H9 (cell line): ENCODE results near the gene CAMK1G. TPM values are rescaled to one million over a fixed set of nuclear protein-coding genes. Genes with fewer than 3 reads are reported as not detected.

Experiments used
- DNase-seq: peaks from one replicate; pipeline ENCODE4 v3.0.0-alpha.2; 2017
- H2AFZ ChIP-seq: one replicate; pipeline ENCODE4 v1.6.1; 2013; ENCODE audit warnings: mild to moderate bottlenecking, low read length, control low read depth, moderate library complexity
- H2AK5ac ChIP-seq: 2 replicates; pipeline ENCODE4 v1.6.1; 2013; ENCODE audit warnings: low read length, control low read depth, mixed read lengths; ENCODE audit not compliant: insufficient read length
- H2BK120ac ChIP-seq: one replicate; pipeline ENCODE4 v1.6.1; 2013; ENCODE audit warnings: low read depth, mild to moderate bottlenecking, low read length, control low read depth, inconsistent platforms; ENCODE audit not compliant: poor library complexity, severe bottlenecking
- H2BK12ac ChIP-seq: 2 replicates; pipeline ENCODE4 v1.6.1; 2013; ENCODE audit warnings: low read length, control low read depth, mixed read lengths, low read depth; ENCODE audit not compliant: insufficient read length
- H2BK15ac ChIP-seq: 2 replicates; pipeline ENCODE4 v1.6.1; 2013; ENCODE audit warnings: low read depth, low read length, control low read depth
- H2BK20ac ChIP-seq: one replicate; pipeline ENCODE4 v1.6.1; 2013; ENCODE audit warnings: low read depth, mild to moderate bottlenecking, low read length, control low read depth, inconsistent platforms; ENCODE audit not compliant: poor library complexity, severe bottlenecking
- H2BK5ac ChIP-seq: 2 replicates; pipeline ENCODE4 v1.6.1; 2013; ENCODE audit warnings: low read length, control low read depth, mixed read lengths; ENCODE audit not compliant: insufficient read length
- H3K14ac ChIP-seq: 2 replicates; pipeline ENCODE4 v1.6.1; 2013; ENCODE audit warnings: low read length, control low read depth; ENCODE audit not compliant: insufficient read depth
- H3K18ac ChIP-seq: 2 replicates; pipeline ENCODE4 v1.6.1; 2013; ENCODE audit warnings: low read depth, mild to moderate bottlenecking, mixed read lengths, low read length, control low read depth; ENCODE audit not compliant: insufficient read length
- H3K23ac ChIP-seq: 2 replicates; pipeline ENCODE4 v1.6.1; 2013; ENCODE audit warnings: low read length, control low read depth, mixed read lengths, low read depth; ENCODE audit not compliant: insufficient read length
- H3K23me2 ChIP-seq: 2 replicates; pipeline ENCODE4 v1.6.1; 2013; ENCODE audit warnings: low read depth, mild to moderate bottlenecking, mixed read lengths, low read length, control low read depth; ENCODE audit not compliant: insufficient read length, poor library complexity, severe bottlenecking
- H3K27ac ChIP-seq: 2 replicates; pipeline ENCODE4 v1.5.1; 2013; ENCODE audit warnings: low read length, control low read depth, mixed read lengths, low read depth; ENCODE audit not compliant: insufficient read length
- H3K27me3 ChIP-seq: 2 replicates; pipeline ENCODE4 v1.6.1; 2013; ENCODE audit warnings: low read length, control low read depth, inconsistent platforms; ENCODE audit not compliant: insufficient read depth
- H3K4ac ChIP-seq: 2 replicates; pipeline ENCODE4 v1.6.1; 2013; ENCODE audit warnings: low read depth, mild to moderate bottlenecking, control low read depth, inconsistent platforms, low read length, moderate library complexity
- H3K4me1 ChIP-seq: 2 replicates; pipeline ENCODE4 v1.6.1; 2013; ENCODE audit warnings: low read length, control low read depth, inconsistent platforms; ENCODE audit not compliant: insufficient read depth
- H3K4me2 ChIP-seq: 2 replicates; pipeline ENCODE4 v1.6.1; 2013; ENCODE audit warnings: low read length, control low read depth, mixed read lengths; ENCODE audit not compliant: insufficient read length, insufficient read depth
- H3K56ac ChIP-seq: 2 replicates; pipeline ENCODE4 v1.6.1; 2013; ENCODE audit warnings: low read depth, mild to moderate bottlenecking, mixed read lengths, low read length, control low read depth; ENCODE audit not compliant: insufficient read length
- H3K79me1 ChIP-seq: 2 replicates; pipeline ENCODE4 v1.6.1; 2013; ENCODE audit warnings: low read depth, mild to moderate bottlenecking, moderate library complexity, low read length, control low read depth, inconsistent platforms; ENCODE audit not compliant: insufficient read depth, poor library complexity, severe bottlenecking
- H3K79me2 ChIP-seq: 2 replicates; pipeline ENCODE4 v1.6.1; 2013; ENCODE audit warnings: low read length, control low read depth, inconsistent platforms; ENCODE audit not compliant: insufficient read depth
- H3K9ac ChIP-seq: 2 replicates; pipeline ENCODE4 v1.6.1; 2013; ENCODE audit warnings: low read length, control low read depth, mixed read lengths; ENCODE audit not compliant: insufficient read length; ENCODE audit errors: extremely low read depth
- H3K9me3 ChIP-seq: one replicate; pipeline ENCODE4 v1.6.1; 2013; ENCODE audit warnings: low read depth, low read length, inconsistent platforms; ENCODE audit not compliant: control insufficient read depth
- H3T11ph ChIP-seq: one replicate; pipeline ENCODE4 v1.6.1; 2013; ENCODE audit warnings: mild to moderate bottlenecking, low read length, control low read depth, inconsistent platforms
- H4K20me1 ChIP-seq: one replicate; pipeline ENCODE4 v1.6.1; 2013; ENCODE audit not compliant: control insufficient read depth, insufficient read length, insufficient read depth
- H4K5ac ChIP-seq: 2 replicates; pipeline ENCODE4 v1.6.1; 2013; ENCODE audit warnings: low read depth, mild to moderate bottlenecking, mixed read lengths, low read length, control low read depth; ENCODE audit not compliant: insufficient read length
- H4K8ac ChIP-seq: replicated peaks from 2 replicates; pipeline ENCODE4 v1.6.1; 2013; ENCODE audit warnings: low read length, control low read depth, mixed read lengths, low read depth; ENCODE audit not compliant: insufficient read length
- H4K91ac ChIP-seq: 2 replicates; pipeline ENCODE4 v1.6.1; 2013; ENCODE audit warnings: low read depth, mild to moderate bottlenecking, moderate library complexity, mixed read lengths, low read length, control low read depth; ENCODE audit not compliant: insufficient read length
- H3K27ac Mint-ChIP-seq, 3 experiments: 2 replicates in 2 of 3; 3 replicates in 1 of 3; pipeline ENCODE4 v1.8.0; 2020 to 2021; ENCODE audit warnings: mixed read lengths in 3 of 3, mild to moderate bottlenecking in 1 of 3, moderate library complexity in 1 of 3
- H3K27me3 Mint-ChIP-seq: 2 replicates; pipeline ENCODE4 v1.8.0; 2021; ENCODE audit warnings: low read depth, mild to moderate bottlenecking, moderate library complexity, mixed read lengths
- H3K36me3 Mint-ChIP-seq, 3 experiments: 2 replicates in 2 of 3; 3 replicates in 1 of 3; pipeline ENCODE4 v1.8.0; 2020 to 2021; ENCODE audit warnings: low read depth in 3 of 3, mixed read lengths in 3 of 3; ENCODE audit not compliant: insufficient read depth in 1 of 3
- H3K4me1 Mint-ChIP-seq, 2 experiments: 2 replicates each; pipeline ENCODE4 v1.8.0; 2020; ENCODE audit warnings: mixed read lengths in 2 of 2
- H3K4me3 Mint-ChIP-seq, 2 experiments: 2 replicates in 1 of 2; 3 replicates in 1 of 2; pipeline ENCODE4 v1.8.0; 2020 to 2021; ENCODE audit warnings: mild to moderate bottlenecking in 2 of 2, mixed read lengths in 2 of 2, moderate library complexity in 1 of 2
- H3K9me3 Mint-ChIP-seq, 2 experiments: 2 replicates in 1 of 2; 3 replicates in 1 of 2; pipeline ENCODE4 v1.8.0; 2020; ENCODE audit warnings: mild to moderate bottlenecking in 2 of 2, mixed read lengths in 2 of 2, moderate library complexity in 1 of 2
- WGBS: extraction: QIAGEN DNeasy Blood & Tissue Kit; methylation state at CpG from one replicate; pipeline ENCODE4 v1.1.7; 2013; ENCODE audit warnings: missing lambda C conversion rate, low lambda C conversion rate, mixed read lengths; ENCODE audit not compliant: insufficient read length; ENCODE audit errors: extremely low coverage; 5-methylcytosine and 5-hydroxymethylcytosine counted together
- total RNA-seq: library from RNA; stranded (reverse); gene quantifications from 2 replicates; pipeline ENCODE4 v1.2.1, GENCODE V29; 2021
- TF ChIP-seq, protein P1 (sequence below): fragments of 200-600 bp; sonication (generic); conservative IDR thresholded peaks from 3 replicates; pipeline ENCODE4 v1.8.0; 2021; ENCODE audit warnings: antibody characterized with exemption, mild to moderate bottlenecking

Gene CAMK1G
- total RNA-seq, 1 experiment from 2014 or later, result 0.28 TPM

DNA sequence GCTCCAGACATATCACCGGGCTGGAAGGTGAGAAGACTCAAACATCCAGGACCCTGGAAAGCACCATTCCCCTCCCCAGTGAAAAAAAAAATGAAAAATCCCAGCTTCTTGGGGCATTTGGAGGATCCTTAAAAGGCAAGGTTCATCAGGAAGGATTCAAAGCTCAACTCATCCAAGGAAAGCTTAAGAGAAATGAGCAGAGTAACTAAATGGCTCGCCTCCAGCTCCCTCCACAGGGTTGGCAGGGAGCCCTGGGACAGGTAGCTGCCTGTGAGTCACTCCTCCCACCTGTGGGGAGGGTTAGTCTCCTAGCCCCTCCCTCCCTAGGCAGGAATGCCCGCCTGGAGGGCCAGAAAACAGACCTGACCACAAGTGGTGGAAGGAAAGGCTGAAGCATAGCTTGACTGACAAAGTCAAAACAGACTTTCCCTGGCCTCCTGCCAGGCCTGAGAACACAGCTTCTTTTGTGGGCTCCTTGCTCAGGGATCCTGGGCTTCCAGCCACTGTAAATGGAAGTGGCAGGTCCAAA, 69.4 kb downstream of the CAMK1G start:
- Histone ChIP-seq H3K79me2 (no peaks in the 10 kb centered on the region), H3K4me1 (no peaks in the 10 kb centered on the region), H3K56ac (no peak overlapping the region), H3K23ac (no peak overlapping the region), H3K14ac (no peak overlapping the region), H4K8ac (no peak overlapping the region), H3K79me1 (no peaks in the 10 kb centered on the region), H3K9ac (no peak overlapping the region), H2BK20ac (no peak overlapping the region), H3K9me3 (no peaks in the 10 kb centered on the region), H4K5ac (no peak overlapping the region), H3K18ac (no peak overlapping the region), H4K91ac (no peak overlapping the region), H2AFZ (no peak overlapping the region), H3K23me2 (no peaks in the 10 kb centered on the region), H2AK5ac (no peak overlapping the region), H2BK15ac (no peak overlapping the region), H3K27me3 (no peaks in the 10 kb centered on the region), H2BK120ac (no peak overlapping the region), H4K20me1 (no peaks in the 10 kb centered on the region), H2BK5ac (no peak overlapping the region), H3T11ph (no peak overlapping the region), H2BK12ac (no peak overlapping the region), H3K27ac (no peak overlapping the region), H3K4ac (no peak overlapping the region), H3K4me2 (no peak overlapping the region)
- no CpG with 5 or more reads among the region's 3 CpGs for WGBS
- no peaks in the 10 kb centered on the region for H3K9me3 Mint-ChIP-seq
- H3K27ac Mint-ChIP-seq, result no peak overlapping the region; a peak in 1 of 7 replicates
- H3K27me3 Mint-ChIP-seq, result peaks cover 5% of the 10 kb centered on the region
- peak; percentile 92 for DNase-seq
- no peaks in the 10 kb centered on the region; a peak in 1 of 7 replicates for H3K36me3 Mint-ChIP-seq
- H3K4me1 Mint-ChIP-seq, result peaks cover 20 to 26% of the 10 kb centered on the region in 2 experiments
- TF ChIP-seq, protein P1, sequence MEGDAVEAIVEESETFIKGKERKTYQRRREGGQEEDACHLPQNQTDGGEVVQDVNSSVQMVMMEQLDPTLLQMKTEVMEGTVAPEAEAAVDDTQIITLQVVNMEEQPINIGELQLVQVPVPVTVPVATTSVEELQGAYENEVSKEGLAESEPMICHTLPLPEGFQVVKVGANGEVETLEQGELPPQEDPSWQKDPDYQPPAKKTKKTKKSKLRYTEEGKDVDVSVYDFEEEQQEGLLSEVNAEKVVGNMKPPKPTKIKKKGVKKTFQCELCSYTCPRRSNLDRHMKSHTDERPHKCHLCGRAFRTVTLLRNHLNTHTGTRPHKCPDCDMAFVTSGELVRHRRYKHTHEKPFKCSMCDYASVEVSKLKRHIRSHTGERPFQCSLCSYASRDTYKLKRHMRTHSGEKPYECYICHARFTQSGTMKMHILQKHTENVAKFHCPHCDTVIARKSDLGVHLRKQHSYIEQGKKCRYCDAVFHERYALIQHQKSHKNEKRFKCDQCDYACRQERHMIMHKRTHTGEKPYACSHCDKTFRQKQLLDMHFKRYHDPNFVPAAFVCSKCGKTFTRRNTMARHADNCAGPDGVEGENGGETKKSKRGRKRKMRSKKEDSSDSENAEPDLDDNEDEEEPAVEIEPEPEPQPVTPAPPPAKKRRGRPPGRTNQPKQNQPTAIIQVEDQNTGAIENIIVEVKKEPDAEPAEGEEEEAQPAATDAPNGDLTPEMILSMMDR, result no peak
- H3K4me3 Mint-ChIP-seq, result no peak overlapping the region; a peak in 1 of 5 replicates
